SK-N-SH (cell line): ENCODE data around the gene CASK.

ENCODE experiments used
- EP300 ChIP-seq, 2 experiments: IDR thresholded peaks; 2 replicates each; pipeline versions ENCODE4 v1.4.0 to v1.6.1; 2012; ENCODE audit warnings: borderline replicate concordance in 1 of 2, low read depth in 1 of 2, low read length in 1 of 2
- EZH2phosphoT487 ChIP-seq: fragments of 200-600 bp; sonication (generic); IDR thresholded peaks from 2 replicates; pipeline ENCODE4 v1.6.1; 2017; ENCODE audit warnings: low read depth, mixed run types, mild to moderate bottlenecking, antibody characterized with exemption, moderate library complexity, borderline replicate concordance
- POLR2AphosphoS5 ChIP-seq: IDR thresholded peaks from 2 replicates; pipeline ENCODE4 v1.6.1; 2012; ENCODE audit warnings: low read depth, low read length
- RAD21 ChIP-seq: IDR thresholded peaks from 2 replicates; pipeline ENCODE4 v1.6.1; 2012; ENCODE audit warnings: mild to moderate bottlenecking, low read length
- REST ChIP-seq: IDR thresholded peaks from 2 replicates; pipeline ENCODE4 v1.6.1; 2012; ENCODE audit warnings: mild to moderate bottlenecking, low read depth, low read length, moderate library complexity
- SMC3 ChIP-seq: IDR thresholded peaks from 2 replicates; pipeline ENCODE4 v1.6.1; 2012; ENCODE audit warnings: low read depth, low read length, improper control_type of control experiment
- TAF1 ChIP-seq: IDR thresholded peaks from 2 replicates; pipeline ENCODE4 v1.6.1; 2012; ENCODE audit warnings: low read depth, mild to moderate bottlenecking, low read length, moderate library complexity, borderline replicate concordance
- USF2 ChIP-seq: fragments of 150-350 bp; IDR thresholded peaks from 2 replicates; pipeline ENCODE4 v1.6.1; 2017; ENCODE audit warnings: antibody characterized with exemption, low read length, low read depth, borderline replicate concordance
- TF ChIP-seq, protein P1 (sequence below): fragments of 200-600 bp; sonication (generic); IDR thresholded peaks from 2 replicates; pipeline ENCODE4 v1.6.1; 2017; ENCODE audit warnings: antibody characterized with exemption, mild to moderate bottlenecking, moderate library complexity

DNA sequence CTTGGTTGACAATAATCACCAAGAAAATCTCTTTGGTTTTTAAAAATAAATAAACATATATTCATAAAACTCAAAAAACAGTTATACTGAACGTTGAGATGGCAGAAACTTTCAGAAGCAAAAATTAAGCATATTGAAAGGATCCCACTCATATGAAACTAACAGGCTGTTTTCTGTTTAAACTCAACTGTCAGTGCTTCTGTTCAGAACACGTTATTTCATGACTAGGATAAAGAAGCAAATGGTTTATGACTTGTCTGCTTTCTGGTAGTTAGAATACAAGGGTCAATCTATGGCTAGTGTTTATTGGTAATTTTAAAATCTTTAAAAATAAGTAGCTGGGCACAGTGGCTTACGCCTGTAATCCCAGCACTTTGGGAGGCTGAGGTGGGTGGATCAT, 195.2 kb downstream of the CASK start:
- TF ChIP-seq RAD21 (no peak), EZH2phosphoT487 (no peak), SMC3 (no peak), TAF1 (no peak), EP300 (IDR thresholded peaks at IDR 0.05; ENCODE audit: borderline replicate concordance in 1 of 2, low read depth in 1 of 2, low read length in 1 of 2) (no peak), REST (no peak), USF2 (no peak), POLR2AphosphoS5 (no peak)
- TF ChIP-seq, protein P1, sequence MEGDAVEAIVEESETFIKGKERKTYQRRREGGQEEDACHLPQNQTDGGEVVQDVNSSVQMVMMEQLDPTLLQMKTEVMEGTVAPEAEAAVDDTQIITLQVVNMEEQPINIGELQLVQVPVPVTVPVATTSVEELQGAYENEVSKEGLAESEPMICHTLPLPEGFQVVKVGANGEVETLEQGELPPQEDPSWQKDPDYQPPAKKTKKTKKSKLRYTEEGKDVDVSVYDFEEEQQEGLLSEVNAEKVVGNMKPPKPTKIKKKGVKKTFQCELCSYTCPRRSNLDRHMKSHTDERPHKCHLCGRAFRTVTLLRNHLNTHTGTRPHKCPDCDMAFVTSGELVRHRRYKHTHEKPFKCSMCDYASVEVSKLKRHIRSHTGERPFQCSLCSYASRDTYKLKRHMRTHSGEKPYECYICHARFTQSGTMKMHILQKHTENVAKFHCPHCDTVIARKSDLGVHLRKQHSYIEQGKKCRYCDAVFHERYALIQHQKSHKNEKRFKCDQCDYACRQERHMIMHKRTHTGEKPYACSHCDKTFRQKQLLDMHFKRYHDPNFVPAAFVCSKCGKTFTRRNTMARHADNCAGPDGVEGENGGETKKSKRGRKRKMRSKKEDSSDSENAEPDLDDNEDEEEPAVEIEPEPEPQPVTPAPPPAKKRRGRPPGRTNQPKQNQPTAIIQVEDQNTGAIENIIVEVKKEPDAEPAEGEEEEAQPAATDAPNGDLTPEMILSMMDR: no peak
